Esophagus squamous epithelium (tissue), 4 donors: ENCODE measurements around the gene EIF2D.

ENCODE experiments used
- POLR2A ChIP-seq, 4 donors: fragments of 450-650 bp; IDR thresholded peaks; one replicate each; pipeline ENCODE4 v1.6.1; 2017; ENCODE audit warnings: antibody characterized with exemption in 4 of 4, mild to moderate bottlenecking in 4 of 4, moderate library complexity in 3 of 4
- TF ChIP-seq, protein P1 (sequence below), 6 experiments: fragments of 450-650 bp in 4 of 6; fragments of 200-600 bp in 2 of 6; sonication (generic) in 2 of 6; IDR thresholded peaks; one replicate each; pipeline ENCODE4 v1.5.1; 2016 to 2019; ENCODE audit warnings: antibody characterized with exemption in 6 of 6, mild to moderate bottlenecking in 4 of 6, moderate library complexity in 4 of 6

DNA sequence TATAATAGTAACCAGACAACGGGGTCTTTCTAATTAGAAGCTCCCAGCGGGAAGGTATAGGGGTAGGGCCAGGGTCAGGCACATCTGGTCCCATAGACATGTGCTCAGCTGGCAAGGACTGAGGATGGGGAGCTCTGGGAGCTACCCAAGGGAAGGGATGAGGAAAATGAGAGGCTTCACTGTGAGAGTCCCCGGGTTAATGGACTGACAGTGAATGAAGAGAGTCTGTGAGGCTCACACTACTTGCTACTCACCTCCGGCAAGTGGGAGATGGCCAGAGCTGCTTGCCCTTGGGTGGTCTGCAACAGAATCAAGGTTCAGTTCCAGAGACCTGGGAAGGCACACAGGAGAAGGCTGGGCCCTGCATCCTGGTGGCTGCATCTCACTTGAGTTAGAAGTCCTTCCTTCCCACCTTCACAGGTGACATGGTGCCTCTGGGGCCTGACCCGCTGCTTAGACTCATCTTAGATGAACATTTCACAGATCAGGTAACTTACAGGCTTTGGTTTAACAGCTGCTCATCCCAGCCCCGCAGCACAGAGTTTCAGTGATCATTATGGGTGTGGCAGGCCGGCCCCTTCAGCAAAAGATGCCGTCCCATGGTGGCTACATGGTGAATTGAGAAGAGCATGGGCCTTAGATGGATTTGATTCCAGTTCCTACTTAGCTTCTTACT, 31.7 kb downstream of the EIF2D start:
- TF ChIP-seq, protein P1, sequence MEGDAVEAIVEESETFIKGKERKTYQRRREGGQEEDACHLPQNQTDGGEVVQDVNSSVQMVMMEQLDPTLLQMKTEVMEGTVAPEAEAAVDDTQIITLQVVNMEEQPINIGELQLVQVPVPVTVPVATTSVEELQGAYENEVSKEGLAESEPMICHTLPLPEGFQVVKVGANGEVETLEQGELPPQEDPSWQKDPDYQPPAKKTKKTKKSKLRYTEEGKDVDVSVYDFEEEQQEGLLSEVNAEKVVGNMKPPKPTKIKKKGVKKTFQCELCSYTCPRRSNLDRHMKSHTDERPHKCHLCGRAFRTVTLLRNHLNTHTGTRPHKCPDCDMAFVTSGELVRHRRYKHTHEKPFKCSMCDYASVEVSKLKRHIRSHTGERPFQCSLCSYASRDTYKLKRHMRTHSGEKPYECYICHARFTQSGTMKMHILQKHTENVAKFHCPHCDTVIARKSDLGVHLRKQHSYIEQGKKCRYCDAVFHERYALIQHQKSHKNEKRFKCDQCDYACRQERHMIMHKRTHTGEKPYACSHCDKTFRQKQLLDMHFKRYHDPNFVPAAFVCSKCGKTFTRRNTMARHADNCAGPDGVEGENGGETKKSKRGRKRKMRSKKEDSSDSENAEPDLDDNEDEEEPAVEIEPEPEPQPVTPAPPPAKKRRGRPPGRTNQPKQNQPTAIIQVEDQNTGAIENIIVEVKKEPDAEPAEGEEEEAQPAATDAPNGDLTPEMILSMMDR (IDR thresholded peaks at IDR 0.05) = no peak
- no peak for TF ChIP-seq POLR2A (IDR thresholded peaks at IDR 0.05)
